Muscle of leg (tissue), 11 donors: ENCODE data around the gene ZNF211. TPM values are rescaled to one million over a fixed set of nuclear protein-coding genes. Genes with fewer than 3 reads are reported as not detected.

Source experiments
- DNase-seq: peaks from one replicate; pipeline ENCODE4 v3.0.0; 2013
- H3K27ac ChIP-seq: one replicate; pipeline ENCODE4 v1.5.1; 2013; ENCODE audit warnings: mild to moderate bottlenecking, low read length, control low read depth
- H3K27me3 ChIP-seq: one replicate; pipeline ENCODE4 v1.6.1; 2013; ENCODE audit warnings: low read length; ENCODE audit not compliant: control insufficient read depth, insufficient read depth
- H3K36me3 ChIP-seq: one replicate; pipeline ENCODE4 v1.6.1; 2013; ENCODE audit warnings: low read length; ENCODE audit not compliant: control insufficient read depth, insufficient read depth
- H3K4me1 ChIP-seq: one replicate; pipeline ENCODE4 v1.6.1; 2013; ENCODE audit warnings: low read length; ENCODE audit not compliant: control insufficient read depth, insufficient read depth
- H3K4me3 ChIP-seq: one replicate; pipeline ENCODE4 v1.5.1; 2013; ENCODE audit warnings: low read length, control low read depth
- H3K9me3 ChIP-seq: replicated peaks from 2 replicates; pipeline ENCODE4 v1.6.1; 2013; ENCODE audit warnings: low read depth, low read length; ENCODE audit not compliant: control insufficient read depth
- WGBS: methylation state at CpG from one replicate; pipeline ENCODE4 v1.1.5; 2013; ENCODE audit warnings: missing lambda C conversion rate; ENCODE audit not compliant: insufficient coverage; 5-methylcytosine and 5-hydroxymethylcytosine counted together
- polyA plus RNA-seq, 8 donors: library from polyadenylated mRNA; unstranded; fragments of 120-200 nt; gene quantifications; one replicate each; pipeline versions ENCODE4 v1.2.1 to v1.2.3, GENCODE V29; 2013; ENCODE audit warnings: inconsistent platforms in 1 of 8, low replicate concordance in 1 of 8; ENCODE audit not compliant: insufficient read length in 8 of 8, insufficient read depth in 1 of 8
- total RNA-seq: library from RNA; stranded (reverse); fragments of 120-200 nt; gene quantifications from one replicate; pipeline ENCODE4 v1.2.4, GENCODE V29; 2013

ZNF211 gene
- total and polyA plus RNA-seq, 9 donors: 11.4 to 20.7 (median 13.1) TPM

DNA sequence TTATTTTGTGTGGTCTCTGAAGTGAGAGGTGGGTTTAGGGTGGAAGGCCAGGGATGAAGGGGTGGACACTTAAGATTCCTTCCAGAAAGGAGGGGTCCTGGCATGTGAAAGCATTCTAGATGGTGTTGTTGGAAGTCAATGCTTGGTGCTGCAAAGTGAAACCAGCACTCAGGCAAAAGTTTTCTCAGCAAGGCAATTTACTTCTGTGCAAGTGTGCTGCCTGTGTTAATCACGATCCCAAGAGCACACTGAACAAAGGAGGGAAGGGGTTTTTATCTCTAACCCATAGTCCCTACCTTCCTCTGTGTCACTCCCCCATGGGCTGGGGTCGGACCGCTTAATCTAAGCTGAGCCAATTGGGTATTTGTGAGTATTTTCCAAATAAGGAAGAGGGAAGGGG is 17.6 kb upstream of the ZNF211 start:
- peaks cover 6% of the 10 kb centered on the region for H3K4me1 ChIP-seq
- no peak overlapping the region for H3K4me3 ChIP-seq
- H3K27me3 ChIP-seq: no peaks in the 10 kb centered on the region
- peaks cover 67% of the 10 kb centered on the region for H3K9me3 ChIP-seq
- no peak overlapping the region for H3K27ac ChIP-seq
- WGBS: 90% methylated on average over 2 of the region's 3 CpGs
- peaks cover 50% of the 10 kb centered on the region for H3K36me3 ChIP-seq
- DNase-seq: no peak

DNA sequence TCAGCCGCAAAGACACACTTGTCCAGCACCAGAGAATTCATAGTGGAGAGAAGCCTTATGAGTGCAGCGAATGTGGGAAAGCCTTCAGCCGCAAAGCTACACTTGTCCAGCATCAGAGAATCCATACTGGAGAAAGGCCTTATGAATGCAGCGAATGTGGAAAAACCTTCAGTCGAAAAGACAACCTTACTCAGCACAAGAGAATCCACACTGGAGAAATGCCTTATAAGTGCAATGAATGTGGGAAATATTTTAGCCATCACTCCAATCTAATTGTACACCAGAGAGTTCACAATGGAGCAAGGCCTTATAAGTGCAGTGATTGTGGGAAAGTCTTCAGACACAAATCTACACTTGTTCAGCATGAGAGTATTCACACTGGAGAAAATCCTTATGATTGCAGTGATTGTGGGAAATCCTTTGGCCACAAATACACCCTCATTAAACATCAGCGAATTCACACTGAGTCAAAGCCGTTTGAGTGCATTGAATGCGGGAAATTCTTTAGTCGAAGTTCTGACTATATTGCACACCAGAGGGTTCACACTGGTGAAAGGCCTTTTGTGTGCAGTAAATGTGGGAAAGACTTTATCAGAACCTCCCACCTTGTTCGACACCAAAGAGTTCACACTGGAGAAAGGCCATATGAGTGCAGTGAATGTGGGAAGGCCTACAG is 12.2 kb upstream of the ZNF211 start:
- Histone ChIP-seq H3K36me3 (peaks cover 78% of the 10 kb centered on the region), H3K27ac (no peak overlapping the region), H3K4me3 (no peak overlapping the region), H3K27me3 (no peaks in the 10 kb centered on the region), H3K9me3 (peaks cover 92% of the 10 kb centered on the region), H3K4me1 (no peaks in the 10 kb centered on the region)
- 100% methylated on average over 2 of the region's 10 CpGs for WGBS
- DNase-seq: no peak

DNA sequence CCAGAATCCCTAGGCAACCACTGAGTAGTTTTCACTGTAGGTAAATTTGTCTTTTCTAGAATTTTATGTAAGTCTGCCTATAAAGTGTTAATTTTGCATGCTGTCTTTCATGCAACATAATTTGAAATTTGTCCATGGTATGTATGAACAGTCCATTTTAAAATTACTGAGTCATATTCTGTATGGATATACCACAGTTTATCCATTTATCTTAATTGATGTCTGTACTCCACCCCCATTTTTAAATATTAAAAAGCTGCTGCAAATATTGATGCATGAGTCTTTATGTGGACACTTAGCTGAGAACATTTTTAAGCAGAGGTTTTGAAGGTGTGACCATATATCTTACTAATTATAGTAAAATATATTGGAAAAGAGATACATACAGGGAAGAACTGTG is 9.9 kb upstream of the ZNF211 start:
- H3K4me3 ChIP-seq: no peak overlapping the region
- no peaks in the 10 kb centered on the region for H3K4me1 ChIP-seq
- H3K27me3 ChIP-seq: no peaks in the 10 kb centered on the region
- peaks cover 57% of the 10 kb centered on the region for H3K36me3 ChIP-seq
- DNase-seq: no peak
- peaks cover 83% of the 10 kb centered on the region for H3K9me3 ChIP-seq
- no peak overlapping the region for H3K27ac ChIP-seq

DNA sequence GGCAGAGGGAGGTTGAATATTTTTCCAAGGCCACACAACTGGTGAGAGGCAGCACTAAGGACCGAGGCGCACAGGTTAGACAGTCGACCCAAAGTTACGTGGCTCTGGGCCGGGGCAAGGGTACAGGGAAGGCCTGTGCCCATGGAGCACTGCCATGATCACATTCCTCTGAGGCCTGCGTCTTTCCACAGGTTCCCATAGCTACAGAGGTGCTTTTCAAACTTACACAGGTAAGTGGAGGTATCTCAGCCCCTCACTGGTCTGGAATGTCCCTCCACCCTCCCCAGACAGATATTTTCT is 814 bp downstream of the ZNF211 start:
- Histone ChIP-seq H3K36me3 (peaks cover 27% of the 10 kb centered on the region), H3K9me3 (peaks cover 35% of the 10 kb centered on the region), H3K4me1 (peaks cover 7% of the 10 kb centered on the region), H3K27me3 (no peaks in the 10 kb centered on the region), H3K4me3 (peak overlapping the region; percentile 90), H3K27ac (no peak overlapping the region)
- peak; percentile 5 for DNase-seq
- WGBS: no CpG with 5 or more reads among the region's 6 CpGs

DNA sequence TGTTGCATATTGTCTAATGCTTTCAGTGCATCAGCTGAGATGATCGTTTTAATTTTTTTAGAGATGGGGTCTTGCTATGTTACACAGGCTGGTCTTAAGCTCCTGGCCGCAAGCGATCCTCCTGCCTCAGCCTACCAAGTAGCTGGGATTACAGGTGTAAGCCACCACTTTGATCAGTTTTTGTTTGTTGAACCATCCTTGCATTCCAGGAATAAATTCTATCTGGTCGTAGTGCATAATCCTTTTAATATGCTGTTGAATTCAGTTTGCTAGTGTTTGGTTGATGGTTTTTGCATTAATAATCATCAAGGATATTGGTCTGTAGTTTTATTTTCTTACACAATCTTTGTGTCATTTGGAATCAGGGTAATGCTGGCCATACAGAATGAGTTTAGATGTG is 4.4 kb downstream of the ZNF211 start:
- 94% methylated on average over 2 of the region's 4 CpGs for WGBS
- peaks cover 61% of the 10 kb centered on the region for H3K9me3 ChIP-seq
- no peak overlapping the region for H3K4me3 ChIP-seq
- DNase-seq: no peak
- H3K36me3 ChIP-seq: peaks cover 50% of the 10 kb centered on the region
- H3K27me3 ChIP-seq: no peaks in the 10 kb centered on the region
- H3K4me1 ChIP-seq: peaks cover 7% of the 10 kb centered on the region
- no peak overlapping the region for H3K27ac ChIP-seq

DNA sequence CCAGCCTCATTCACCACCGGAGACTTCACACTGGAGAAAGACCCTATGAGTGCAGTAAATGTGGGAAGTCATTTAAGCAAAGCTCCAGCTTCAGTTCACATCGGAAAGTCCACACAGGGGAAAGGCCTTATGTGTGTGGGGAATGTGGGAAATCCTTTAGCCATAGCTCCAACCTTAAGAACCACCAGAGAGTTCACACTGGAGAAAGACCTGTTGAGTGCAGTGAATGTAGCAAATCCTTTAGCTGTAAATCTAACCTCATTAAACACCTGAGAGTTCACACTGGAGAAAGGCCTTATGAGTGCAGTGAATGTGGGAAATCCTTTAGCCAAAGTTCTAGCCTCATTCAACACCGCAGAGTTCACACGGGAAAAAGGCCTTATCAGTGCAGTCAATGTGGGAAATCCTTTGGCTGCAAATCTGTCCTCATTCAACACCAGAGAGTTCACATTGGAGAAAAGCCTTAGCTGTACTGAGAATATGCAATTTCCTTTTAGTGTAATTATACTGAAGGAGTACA is 8.8 kb downstream of the ZNF211 start:
- H3K36me3 ChIP-seq: peaks cover 44% of the 10 kb centered on the region
- no peak overlapping the region for H3K27ac ChIP-seq
- no peak for DNase-seq
- no peaks in the 10 kb centered on the region for H3K4me1 ChIP-seq
- no CpG with 5 or more reads among the region's 4 CpGs for WGBS
- H3K4me3 ChIP-seq: no peak overlapping the region
- H3K9me3 ChIP-seq: peaks cover 60% of the 10 kb centered on the region
- no peaks in the 10 kb centered on the region for H3K27me3 ChIP-seq

DNA sequence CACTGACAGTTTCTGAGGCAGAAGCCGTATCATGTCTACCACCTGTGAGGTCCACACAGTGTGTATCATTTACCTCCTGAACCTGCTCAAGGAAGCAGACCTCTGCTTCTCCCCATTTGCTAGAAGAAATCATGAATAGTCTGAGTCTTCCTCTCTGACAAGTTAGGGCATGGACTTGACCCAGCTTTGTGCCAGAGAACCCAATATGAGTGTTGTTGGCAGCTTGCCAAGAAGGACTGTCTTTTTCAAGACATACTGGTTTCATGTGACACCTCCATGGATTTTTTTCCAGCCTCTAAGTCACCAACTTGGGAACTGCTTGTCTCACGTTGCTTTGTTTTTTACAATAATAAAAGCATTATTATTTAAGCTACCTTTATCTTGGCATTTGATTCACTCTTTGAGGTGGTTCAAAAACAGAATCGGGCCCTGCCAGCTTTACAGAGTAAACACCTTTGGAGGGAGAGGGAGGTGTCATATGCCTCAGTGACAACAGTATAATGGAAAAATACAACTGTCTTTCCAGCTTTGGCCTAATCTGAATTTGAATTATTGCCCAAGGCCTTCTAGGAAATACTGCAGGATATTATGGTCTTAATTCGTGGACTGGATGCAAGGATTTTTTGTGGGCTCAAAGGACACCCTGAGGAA is 9.6 kb downstream of the ZNF211 start:
- Histone ChIP-seq H3K9me3 (peaks cover 55% of the 10 kb centered on the region), H3K4me1 (no peaks in the 10 kb centered on the region), H3K36me3 (peaks cover 40% of the 10 kb centered on the region), H3K27ac (no peak overlapping the region), H3K4me3 (no peak overlapping the region), H3K27me3 (no peaks in the 10 kb centered on the region)
- WGBS: 100% methylated on average over 1 of the region's 4 CpGs
- DNase-seq: no peak

DNA sequence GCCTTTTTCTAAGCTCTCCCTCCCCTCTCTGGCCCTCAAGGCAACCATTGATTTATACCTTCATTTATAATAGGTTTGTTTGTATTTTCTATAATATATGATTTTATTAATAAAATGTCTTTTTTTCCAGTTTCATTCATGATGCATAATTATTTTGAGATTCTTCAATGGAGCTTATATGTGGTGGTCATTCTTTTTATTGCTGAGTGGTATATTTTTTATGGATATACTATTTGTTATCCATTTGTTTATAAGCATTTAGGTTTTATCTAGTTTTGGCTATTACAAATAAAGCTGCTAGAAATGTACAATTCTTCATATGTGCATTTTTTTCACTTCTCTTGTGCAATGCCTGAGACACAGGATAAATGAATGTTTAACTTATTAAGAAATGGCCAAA is 10.8 kb downstream of the ZNF211 start:
- peaks cover 40% of the 10 kb centered on the region for H3K36me3 ChIP-seq
- H3K4me3 ChIP-seq: no peak overlapping the region
- H3K9me3 ChIP-seq: peaks cover 45% of the 10 kb centered on the region
- H3K27ac ChIP-seq: no peak overlapping the region
- H3K27me3 ChIP-seq: no peaks in the 10 kb centered on the region
- no peak for DNase-seq
- no peaks in the 10 kb centered on the region for H3K4me1 ChIP-seq

DNA sequence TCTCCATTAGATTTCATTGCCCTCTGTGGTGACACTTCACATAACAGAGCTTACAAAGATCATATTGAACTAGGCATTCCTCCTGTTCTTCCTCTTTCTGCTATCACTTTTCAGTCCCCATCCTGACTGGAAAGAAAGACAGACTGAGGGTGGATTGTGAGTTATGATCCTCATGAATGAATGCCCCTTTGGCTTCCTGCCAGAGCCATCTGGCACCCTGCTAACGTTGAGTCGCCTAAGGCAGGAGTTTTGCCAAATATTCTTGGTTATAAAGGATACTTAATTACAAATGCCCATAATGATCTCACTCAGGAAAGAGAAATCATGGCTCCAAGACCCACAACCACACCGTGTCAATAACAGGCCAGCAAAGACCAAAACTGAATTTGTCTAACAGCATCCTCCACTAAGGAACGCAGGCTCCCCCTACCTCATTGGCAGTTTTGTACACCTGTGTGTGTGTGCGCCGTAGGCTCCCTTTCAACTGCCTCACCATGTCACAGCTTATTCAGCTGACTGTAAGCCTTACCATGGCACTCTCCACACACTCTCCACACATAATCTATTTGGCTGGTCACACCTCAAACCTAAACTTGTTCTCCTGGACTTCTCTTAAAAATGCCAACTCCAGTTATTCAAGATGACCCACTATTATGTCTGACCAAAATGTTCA is 15.5 kb downstream of the ZNF211 start:
- no peak overlapping the region for H3K27ac ChIP-seq
- no peaks in the 10 kb centered on the region for H3K27me3 ChIP-seq
- H3K4me3 ChIP-seq: no peak overlapping the region
- no peak for DNase-seq
- no peaks in the 10 kb centered on the region for H3K36me3 ChIP-seq
- peaks cover 1% of the 10 kb centered on the region for H3K9me3 ChIP-seq
- no peaks in the 10 kb centered on the region for H3K4me1 ChIP-seq
- WGBS: 79% methylated on average over 4 of the region's 6 CpGs

DNA sequence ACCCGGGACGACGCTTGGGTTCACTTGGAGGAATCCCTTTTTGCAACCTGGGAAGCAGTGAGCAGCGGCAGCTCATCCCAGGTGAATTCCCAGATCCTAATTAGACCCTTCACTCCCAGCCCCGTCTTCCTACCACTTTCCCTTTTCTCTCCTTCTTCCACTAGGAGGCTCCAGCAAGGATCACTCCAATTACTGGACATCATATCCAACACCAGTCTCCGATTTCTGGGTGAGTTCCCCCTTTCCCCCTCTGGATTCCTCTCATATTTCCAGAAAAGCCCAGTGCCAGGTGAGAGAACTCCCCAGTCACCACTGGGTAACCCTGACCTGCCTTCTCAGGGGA is 18.7 kb downstream of the ZNF211 start:
- Histone ChIP-seq H3K27me3 (no peaks in the 10 kb centered on the region), H3K27ac (no peak overlapping the region), H3K4me1 (no peaks in the 10 kb centered on the region), H3K4me3 (no peak overlapping the region), H3K36me3 (no peaks in the 10 kb centered on the region), H3K9me3 (no peaks in the 10 kb centered on the region)
- 31% methylated on average over 6 of the region's 6 CpGs for WGBS
- no peak for DNase-seq
